K562 (cell line): ENCODE data around the gene MFSD12. TPM values are rescaled to one million over a fixed set of nuclear protein-coding genes. Genes with fewer than 3 reads are reported as not detected.

Experiments
- BRF1 ChIP-seq: IDR thresholded peaks from 3 replicates; pipeline ENCODE4 v1.6.1; 2011; ENCODE audit warnings: borderline replicate concordance, mild to moderate bottlenecking; ENCODE audit not compliant: insufficient read length; ENCODE audit errors: extremely low read depth
- CBX2 ChIP-seq: fragments of 200-600 bp; sonication (generic); IDR thresholded peaks from one replicate; pipeline ENCODE4 v1.6.1; 2012; ENCODE audit warnings: mild to moderate bottlenecking, low read length, inconsistent platforms; ENCODE audit not compliant: insufficient read depth, poor library complexity, severe bottlenecking
- E4F1 ChIP-seq: fragments of 250-450 bp; sonication (Bioruptor Pico); IDR thresholded peaks from 2 replicates; pipeline ENCODE4 v1.5.0; 2021; ENCODE audit warnings: mild to moderate bottlenecking, borderline replicate concordance
- FOSL1 ChIP-seq: fragments of 200-800 bp; sonication (Bioruptor generic); conservative IDR thresholded peaks from 2 replicates; pipeline ENCODE4 v1.6.1; 2016; ENCODE audit warnings: missing genetic modification characterization, missing compliant biosample characterization
- FOXA3 ChIP-seq, 2 experiments: fragments of 450-650 bp in 1 of 2; sonication (generic) in 1 of 2; formaldehyde crosslinking; IDR thresholded peaks in 1 of 2; conservative IDR thresholded peaks in 1 of 2; 2 replicates each; pipeline versions ENCODE4 v1.4.0 to v1.8.0; 2020 to 2022; ENCODE audit warnings: mild to moderate bottlenecking in 2 of 2, missing genetic modification reagents in 1 of 2
- FOXK2 ChIP-seq, 2 experiments: fragments of 450-650 bp; IDR thresholded peaks in 1 of 2; conservative IDR thresholded peaks in 1 of 2; 2 replicates each; pipeline ENCODE4 v1.6.1; 2016; ENCODE audit warnings: low read depth in 2 of 2, mild to moderate bottlenecking in 1 of 2
- KAT2B ChIP-seq: IDR thresholded peaks from one replicate; pipeline ENCODE4 v1.6.1; 2012; ENCODE audit warnings: low read depth, mild to moderate bottlenecking, control low read depth, inconsistent platforms, low read length, moderate library complexity
- MED1 ChIP-seq: sonication (generic); formaldehyde crosslinking; IDR thresholded peaks from 2 replicates; pipeline ENCODE4 v1.8.1; 2023; ENCODE audit warnings: missing genetic modification reagents, borderline replicate concordance
- TCF7 ChIP-seq: sonication (generic); IDR thresholded peaks from 2 replicates; pipeline ENCODE4 v1.6.1; 2016; ENCODE audit warnings: antibody characterized with exemption, borderline replicate concordance
- THAP7 ChIP-seq: fragments of 250-450 bp; sonication (Bioruptor Pico); IDR thresholded peaks from 2 replicates; pipeline ENCODE4 v1.5.0; 2021
- XRCC3 ChIP-seq: fragments of 450-650 bp; IDR thresholded peaks from 2 replicates; pipeline ENCODE4 v1.6.1; 2017; ENCODE audit warnings: mild to moderate bottlenecking, moderate library complexity
- XRCC5 ChIP-seq: fragments of 200-400 bp; formaldehyde crosslinking; IDR thresholded peaks from 2 replicates; pipeline ENCODE4 v1.6.1; 2017; ENCODE audit warnings: low read depth, mild to moderate bottlenecking, low read length
- ZNF785 ChIP-seq: fragments of 250-450 bp; sonication (Bioruptor Pico); IDR thresholded peaks from 2 replicates; pipeline ENCODE4 v1.4.0; 2020; ENCODE audit warnings: mild to moderate bottlenecking
- polyA plus RNA-seq, 8 experiments: library from polyadenylated mRNA; depleted of rRNA in 4 of 8; stranded (reverse) in 5 of 8; unstranded in 3 of 8; fragments of >200 nt; fragmentation: Nextera tagmentation in 2 of 8; fragmentation: Illumina TruSeq in 1 of 8; extraction: Ambion mirVana in 2 of 8; extraction: Trizol in 1 of 8; gene quantifications; 2 replicates each; pipeline versions ENCODE4 v1.2.1 to v1.2.3, GENCODE V29; 2011 to 2014; ENCODE audit warnings: inconsistent platforms in 1 of 8, missing spikeins in 1 of 8
- total RNA-seq, 7 experiments: library from RNA; depleted of rRNA in 6 of 7; stranded (reverse); fragments of >200 nt in 6 of 7; fragmentation: Illumina TruSeq in 2 of 7; extraction: Trizol in 2 of 7; gene quantifications; 2 replicates each; pipeline versions ENCODE4 v1.2.1 to v1.2.3, GENCODE V29; 2011 to 2021; ENCODE audit warnings: low replicate concordance in 1 of 7
- TF ChIP-seq, protein P1 (sequence below): sonication (generic); formaldehyde crosslinking; IDR thresholded peaks from 2 replicates; pipeline ENCODE4 v1.8.0; 2022; ENCODE audit warnings: mild to moderate bottlenecking, missing genetic modification reagents, borderline replicate concordance
- TF ChIP-seq, protein P2 (sequence below): fragments of 450-650 bp; formaldehyde crosslinking; IDR thresholded peaks from 2 replicates; pipeline ENCODE4 v1.4.0; 2020; ENCODE audit warnings: mild to moderate bottlenecking
- TF ChIP-seq, protein P3 (sequence below): fragments of 450-650 bp; IDR thresholded peaks from 2 replicates; pipeline ENCODE4 v1.7.1; 2018; ENCODE audit warnings: mild to moderate bottlenecking, low read depth; ENCODE audit not compliant: partially characterized antibody

Gene MFSD12
- total and polyA plus RNA-seq, 9 of the 15 experiments (the other 6 are each of a cell fraction or from before 2014, with no cell fraction given): 0.69 to 112 (median 31.8) TPM

DNA sequence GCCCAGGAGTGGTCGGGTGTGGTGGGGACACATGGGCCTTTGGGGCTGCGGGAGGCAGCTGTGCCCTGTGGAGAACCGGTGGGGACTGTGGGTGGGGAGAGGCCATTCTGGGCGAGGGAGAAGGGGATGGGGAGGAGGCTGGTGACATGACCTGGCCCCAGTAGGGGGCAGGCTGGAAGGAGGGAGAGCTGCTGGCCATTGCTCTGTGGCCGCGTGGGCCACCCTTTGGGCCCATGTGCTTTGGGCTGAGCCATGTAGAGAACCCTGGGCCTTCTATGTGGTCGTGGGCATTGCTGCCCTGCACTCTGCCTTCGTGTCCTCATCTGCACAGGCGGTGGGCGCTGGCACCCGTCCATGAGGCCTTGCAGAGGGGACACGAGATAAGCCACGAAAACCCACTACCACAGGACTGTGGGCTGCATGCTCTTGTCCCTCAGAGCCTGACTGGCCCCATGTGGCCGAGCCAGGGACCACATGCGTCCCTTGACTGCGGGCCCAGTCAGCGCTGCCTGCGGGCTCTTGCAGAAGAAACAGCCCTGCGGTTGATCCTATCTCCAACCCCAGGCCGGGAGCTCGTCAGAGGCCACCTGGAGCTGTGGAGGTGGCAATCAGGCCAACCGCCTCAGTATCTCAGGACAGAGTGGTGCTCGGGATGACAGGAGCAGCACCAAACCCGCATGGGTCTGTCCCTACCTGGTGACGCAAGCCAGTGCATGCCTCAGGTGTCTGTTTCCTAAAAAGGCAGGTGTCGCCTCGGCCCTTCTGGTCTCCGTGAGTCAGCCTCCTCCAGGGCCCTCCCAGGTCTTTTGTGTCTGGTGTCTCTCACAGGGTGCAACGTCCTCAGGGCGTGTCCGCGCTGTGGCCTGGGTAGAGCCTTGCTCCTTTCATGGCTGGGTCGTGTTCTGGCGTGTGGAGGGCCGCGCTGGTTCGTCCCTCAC is 37.0 kb downstream of the MFSD12 start (continued):
- TF ChIP-seq E4F1 (CRISPR knock-in tag) (no peak), FOXA3 (CRISPR knock-in tag; conservative IDR thresholded peaks at IDR 0.05 in 1 of 2, IDR thresholded peaks at IDR 0.05 in 1 of 2) (peak in 1 of 2 experiments; percentile 95; a peak in 2 of 4 replicates), TCF7 (0 out of 2 replicates have a peak, but pooled peaks have one; percentile 46), XRCC5 (no peak), FOSL1 (tag) (peak; percentile 80), XRCC3 (no peak), FOXK2 (conservative IDR thresholded peaks at IDR 0.05 in 1 of 2, IDR thresholded peaks at IDR 0.05 in 1 of 2; ENCODE audit: low read depth in 2 of 2) (peak; percentile 28 to 60; a peak in 2 of 4 replicates), ZNF785 (CRISPR knock-in tag) (no peak), KAT2B (no peak), CBX2 (no peak), MED1 (CRISPR knock-in tag) (0 out of 2 replicates have a peak, but pooled peaks have one; percentile 45), THAP7 (CRISPR knock-in tag) (no peak), BRF1 (no peak)
- TF ChIP-seq, protein P1, sequence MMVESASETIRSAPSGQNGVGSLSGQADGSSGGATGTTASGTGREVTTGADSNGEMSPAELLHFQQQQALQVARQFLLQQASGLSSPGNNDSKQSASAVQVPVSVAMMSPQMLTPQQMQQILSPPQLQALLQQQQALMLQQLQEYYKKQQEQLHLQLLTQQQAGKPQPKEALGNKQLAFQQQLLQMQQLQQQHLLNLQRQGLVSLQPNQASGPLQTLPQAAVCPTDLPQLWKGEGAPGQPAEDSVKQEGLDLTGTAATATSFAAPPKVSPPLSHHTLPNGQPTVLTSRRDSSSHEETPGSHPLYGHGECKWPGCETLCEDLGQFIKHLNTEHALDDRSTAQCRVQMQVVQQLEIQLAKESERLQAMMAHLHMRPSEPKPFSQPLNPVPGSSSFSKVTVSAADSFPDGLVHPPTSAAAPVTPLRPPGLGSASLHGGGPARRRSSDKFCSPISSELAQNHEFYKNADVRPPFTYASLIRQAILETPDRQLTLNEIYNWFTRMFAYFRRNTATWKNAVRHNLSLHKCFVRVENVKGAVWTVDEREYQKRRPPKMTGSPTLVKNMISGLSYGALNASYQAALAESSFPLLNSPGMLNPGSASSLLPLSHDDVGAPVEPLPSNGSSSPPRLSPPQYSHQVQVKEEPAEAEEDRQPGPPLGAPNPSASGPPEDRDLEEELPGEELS (CRISPR knock-in tag): peak; percentile 99
- TF ChIP-seq, protein P2, sequence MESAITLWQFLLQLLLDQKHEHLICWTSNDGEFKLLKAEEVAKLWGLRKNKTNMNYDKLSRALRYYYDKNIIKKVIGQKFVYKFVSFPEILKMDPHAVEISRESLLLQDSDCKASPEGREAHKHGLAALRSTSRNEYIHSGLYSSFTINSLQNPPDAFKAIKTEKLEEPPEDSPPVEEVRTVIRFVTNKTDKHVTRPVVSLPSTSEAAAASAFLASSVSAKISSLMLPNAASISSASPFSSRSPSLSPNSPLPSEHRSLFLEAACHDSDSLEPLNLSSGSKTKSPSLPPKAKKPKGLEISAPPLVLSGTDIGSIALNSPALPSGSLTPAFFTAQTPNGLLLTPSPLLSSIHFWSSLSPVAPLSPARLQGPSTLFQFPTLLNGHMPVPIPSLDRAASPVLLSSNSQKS (CRISPR knock-in tag): no peak
- TF ChIP-seq, protein P3, sequence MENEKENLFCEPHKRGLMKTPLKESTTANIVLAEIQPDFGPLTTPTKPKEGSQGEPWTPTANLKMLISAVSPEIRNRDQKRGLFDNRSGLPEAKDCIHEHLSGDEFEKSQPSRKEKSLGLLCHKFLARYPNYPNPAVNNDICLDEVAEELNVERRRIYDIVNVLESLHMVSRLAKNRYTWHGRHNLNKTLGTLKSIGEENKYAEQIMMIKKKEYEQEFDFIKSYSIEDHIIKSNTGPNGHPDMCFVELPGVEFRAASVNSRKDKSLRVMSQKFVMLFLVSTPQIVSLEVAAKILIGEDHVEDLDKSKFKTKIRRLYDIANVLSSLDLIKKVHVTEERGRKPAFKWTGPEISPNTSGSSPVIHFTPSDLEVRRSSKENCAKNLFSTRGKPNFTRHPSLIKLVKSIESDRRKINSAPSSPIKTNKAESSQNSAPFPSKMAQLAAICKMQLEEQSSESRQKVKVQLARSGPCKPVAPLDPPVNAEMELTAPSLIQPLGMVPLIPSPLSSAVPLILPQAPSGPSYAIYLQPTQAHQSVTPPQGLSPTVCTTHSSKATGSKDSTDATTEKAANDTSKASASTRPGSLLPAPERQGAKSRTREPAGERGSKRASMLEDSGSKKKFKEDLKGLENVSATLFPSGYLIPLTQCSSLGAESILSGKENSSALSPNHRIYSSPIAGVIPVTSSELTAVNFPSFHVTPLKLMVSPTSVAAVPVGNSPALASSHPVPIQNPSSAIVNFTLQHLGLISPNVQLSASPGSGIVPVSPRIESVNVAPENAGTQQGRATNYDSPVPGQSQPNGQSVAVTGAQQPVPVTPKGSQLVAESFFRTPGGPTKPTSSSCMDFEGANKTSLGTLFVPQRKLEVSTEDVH: no peak
